ENCODE data around the gene ETV6.

DNA sequence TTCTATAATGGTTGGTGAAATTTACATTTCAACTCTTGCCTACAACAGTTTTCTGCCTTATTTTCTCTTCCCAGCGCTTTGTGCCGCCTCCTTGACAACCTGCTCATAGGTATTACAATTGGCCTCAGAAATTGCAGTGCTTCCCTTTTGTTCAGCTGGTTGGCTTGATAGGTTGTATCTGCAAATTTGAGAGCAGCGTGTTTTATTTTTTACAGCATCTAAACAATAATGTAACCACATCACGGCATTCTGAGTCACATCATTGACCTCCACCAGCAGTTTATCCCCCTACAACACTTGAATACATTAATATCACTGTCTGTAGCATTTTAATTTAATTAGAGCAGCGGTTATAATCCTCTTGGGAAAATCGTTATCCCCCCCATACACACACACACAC lies 99.4 kb downstream of the ETV6 start:
- TF ChIP-seq, protein P1, sequence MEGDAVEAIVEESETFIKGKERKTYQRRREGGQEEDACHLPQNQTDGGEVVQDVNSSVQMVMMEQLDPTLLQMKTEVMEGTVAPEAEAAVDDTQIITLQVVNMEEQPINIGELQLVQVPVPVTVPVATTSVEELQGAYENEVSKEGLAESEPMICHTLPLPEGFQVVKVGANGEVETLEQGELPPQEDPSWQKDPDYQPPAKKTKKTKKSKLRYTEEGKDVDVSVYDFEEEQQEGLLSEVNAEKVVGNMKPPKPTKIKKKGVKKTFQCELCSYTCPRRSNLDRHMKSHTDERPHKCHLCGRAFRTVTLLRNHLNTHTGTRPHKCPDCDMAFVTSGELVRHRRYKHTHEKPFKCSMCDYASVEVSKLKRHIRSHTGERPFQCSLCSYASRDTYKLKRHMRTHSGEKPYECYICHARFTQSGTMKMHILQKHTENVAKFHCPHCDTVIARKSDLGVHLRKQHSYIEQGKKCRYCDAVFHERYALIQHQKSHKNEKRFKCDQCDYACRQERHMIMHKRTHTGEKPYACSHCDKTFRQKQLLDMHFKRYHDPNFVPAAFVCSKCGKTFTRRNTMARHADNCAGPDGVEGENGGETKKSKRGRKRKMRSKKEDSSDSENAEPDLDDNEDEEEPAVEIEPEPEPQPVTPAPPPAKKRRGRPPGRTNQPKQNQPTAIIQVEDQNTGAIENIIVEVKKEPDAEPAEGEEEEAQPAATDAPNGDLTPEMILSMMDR (IDR thresholded peaks at IDR 0.05) = no peak
- no peak for TF ChIP-seq POLR2A (IDR thresholded peaks at IDR 0.05)
